Stimulated activated CD8-positive, alpha-beta memory T cell treated with anti-CD3 and anti-CD28 coated beads, Interleukin-4, amount 100 ng/mL, for 1 hour (primary cell): Measurements from ENCODE around the gene CHCHD3.

Source experiments
- DNase-seq, 2 donors: peaks; one replicate each; pipeline ENCODE4 v3.0.0-alpha.2; 2020; ENCODE audit warnings: low read depth in 2 of 2, low spot score in 1 of 2

Gene CHCHD3

DNA sequence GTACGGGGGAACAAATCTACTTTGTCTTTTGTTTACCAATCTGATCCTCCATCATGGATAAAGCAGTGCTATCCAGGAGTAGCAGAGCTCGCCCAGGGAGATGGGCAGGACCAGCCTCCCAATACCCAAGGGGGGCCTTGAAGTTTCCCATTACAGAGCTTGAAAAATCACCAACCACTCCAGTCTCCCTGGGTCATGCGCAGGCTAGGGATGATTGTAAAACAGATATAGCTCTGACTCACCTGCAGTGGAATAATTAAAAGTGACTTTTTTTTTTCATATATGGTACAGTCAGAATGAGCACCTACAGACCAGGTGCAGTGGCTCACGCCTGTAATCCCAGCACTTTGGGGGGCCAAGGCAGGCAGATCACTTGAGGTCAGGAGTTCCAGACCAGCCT lies 301.1 kb downstream of the CHCHD3 start:
- no peak for DNase-seq

DNA sequence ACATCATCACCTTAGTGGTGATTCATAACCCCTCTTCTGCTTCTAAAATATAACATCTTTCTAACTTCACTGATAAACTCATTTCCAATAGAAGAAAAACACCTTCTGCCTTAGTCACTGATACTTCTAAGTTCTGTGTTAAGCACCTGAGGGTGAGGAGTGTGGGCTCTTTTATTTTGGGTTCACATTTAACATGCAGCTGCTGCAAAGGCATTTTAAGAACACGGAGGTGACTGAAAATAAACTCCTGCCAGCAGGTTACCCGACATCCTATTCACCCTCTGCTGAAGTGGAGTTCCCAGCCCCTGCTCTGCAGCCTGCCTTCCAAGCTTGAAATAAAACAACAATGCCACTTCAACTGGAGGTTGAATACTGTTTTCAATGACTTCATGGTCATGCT lies 302.7 kb downstream of the CHCHD3 start:
- no peak for DNase-seq

DNA sequence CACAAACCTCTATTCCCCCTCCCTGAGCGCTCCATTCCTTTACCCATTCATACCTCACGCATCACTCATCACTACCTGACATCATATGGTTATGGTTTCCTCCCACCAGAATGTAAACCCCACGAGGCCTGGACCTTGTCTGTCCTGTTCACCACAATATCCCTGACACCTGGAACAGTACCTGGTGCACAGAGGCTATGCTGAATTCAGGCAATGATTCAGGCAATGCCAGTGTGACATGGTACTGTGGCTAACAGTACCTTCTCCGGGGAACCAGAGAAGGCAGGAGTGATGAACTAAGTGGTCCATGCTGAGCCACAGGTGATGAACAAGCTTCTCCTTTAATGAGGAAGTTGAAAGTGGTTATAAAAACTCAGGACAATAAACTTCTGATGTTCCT lies 303.1 kb downstream of the CHCHD3 start:
- no peak for DNase-seq

DNA sequence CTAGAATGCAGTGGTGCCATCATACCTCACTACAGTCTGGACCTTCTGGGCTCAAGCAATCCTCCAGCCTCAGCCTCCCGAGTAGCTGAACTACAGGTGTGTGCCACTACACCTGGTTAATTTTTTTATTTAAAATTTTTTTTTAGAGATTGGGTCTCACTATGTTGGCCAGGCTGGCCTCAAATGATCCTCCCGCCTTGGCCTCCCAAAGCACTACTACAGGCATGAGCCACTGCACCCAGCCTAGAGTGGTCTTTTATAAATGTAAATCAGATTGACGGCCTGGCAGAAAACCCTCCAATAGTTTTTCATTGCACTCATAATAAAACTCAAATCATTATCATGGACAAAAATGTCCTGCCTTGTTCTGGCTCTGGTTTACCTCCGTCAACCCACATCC lies 303.9 kb downstream of the CHCHD3 start:
- no peak for DNase-seq

DNA sequence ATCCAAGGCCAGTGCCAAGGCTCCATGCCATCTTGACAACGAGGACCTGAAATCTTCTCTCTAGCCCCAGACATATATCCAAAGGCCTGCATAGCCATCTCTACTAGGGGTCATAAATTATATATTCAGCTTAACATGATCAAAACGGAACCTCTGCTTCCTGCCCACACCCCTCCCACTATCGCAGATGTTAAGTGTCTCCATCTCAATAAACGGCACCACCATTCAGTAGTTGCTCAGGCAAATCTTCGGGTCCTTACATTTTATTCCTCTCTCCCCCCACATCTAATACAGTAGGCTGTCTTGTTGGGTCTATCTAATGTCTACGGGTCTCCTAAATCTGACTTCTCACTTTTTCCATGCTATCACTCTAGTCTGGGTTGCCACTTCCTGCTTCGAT lies 304.5 kb downstream of the CHCHD3 start:
- DNase-seq: no peak

DNA sequence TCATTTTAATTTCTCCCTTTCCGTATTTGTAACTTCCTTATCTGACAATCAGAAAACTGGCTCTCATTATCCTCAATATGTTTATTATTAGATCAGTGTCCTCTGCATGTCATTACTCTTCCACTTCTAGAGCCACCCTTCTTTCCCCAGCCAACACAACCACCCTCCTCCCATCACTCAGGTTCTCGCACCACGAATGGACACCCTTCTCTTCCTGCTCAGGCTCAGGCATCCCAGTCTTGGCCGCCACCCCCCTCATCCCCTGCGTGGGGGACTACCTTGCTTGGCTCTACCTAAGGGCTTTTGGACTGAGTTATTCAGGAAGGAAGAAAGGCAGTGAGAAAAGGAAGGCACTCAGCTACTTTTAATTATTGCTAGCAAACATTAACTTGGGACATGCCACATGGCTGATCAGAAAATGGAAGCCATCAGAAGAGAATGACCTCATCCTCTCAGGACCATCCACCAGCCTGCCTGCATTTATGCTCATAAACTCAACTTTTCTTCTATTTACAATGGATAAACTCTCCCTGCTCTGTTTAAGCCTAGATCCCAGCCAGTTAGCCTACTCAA lies 305.8 kb downstream of the CHCHD3 start:
- no peak for DNase-seq

DNA sequence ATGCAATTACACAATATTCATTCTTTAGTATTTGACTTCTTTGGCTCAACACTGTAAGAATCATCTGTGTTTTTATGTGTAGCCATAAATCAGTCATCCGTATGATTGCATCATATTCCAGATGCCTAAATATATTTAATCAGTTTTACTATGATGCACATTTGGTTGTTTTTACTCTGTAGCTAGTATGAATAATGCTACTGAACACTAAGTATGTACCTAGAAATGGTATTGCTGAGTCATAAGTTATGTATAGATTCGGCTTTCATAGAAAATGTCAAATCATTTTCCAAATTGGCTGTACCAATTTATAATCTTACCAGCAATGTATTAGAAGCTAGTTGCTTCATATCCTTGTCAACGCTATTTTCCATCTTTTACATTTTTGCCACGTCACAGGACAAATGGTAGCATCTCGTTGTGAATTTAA lies 308.3 kb downstream of the CHCHD3 start:
- DNase-seq: no peak

DNA sequence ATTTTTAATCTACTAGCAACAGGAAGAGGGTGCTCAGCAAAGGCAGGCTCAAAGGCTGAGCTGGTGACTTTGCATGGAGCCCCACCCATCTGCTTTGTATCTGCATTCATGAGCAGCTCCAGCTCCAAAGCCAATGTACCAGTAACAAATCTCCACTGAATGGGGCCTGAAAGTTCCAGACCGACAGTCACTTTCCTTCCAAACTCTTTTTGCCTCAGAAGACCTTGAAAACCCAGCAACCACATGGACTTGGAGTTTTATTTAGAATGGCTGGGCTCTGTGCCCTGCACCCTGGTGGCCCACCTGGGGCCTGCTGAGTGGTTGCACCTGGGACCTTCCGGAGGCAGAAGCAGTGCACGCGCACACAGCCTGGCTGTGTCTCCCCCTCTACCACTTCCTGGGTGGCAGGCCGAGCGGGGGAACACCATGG lies 310.6 kb downstream of the CHCHD3 start:
- DNase-seq: no peak

DNA sequence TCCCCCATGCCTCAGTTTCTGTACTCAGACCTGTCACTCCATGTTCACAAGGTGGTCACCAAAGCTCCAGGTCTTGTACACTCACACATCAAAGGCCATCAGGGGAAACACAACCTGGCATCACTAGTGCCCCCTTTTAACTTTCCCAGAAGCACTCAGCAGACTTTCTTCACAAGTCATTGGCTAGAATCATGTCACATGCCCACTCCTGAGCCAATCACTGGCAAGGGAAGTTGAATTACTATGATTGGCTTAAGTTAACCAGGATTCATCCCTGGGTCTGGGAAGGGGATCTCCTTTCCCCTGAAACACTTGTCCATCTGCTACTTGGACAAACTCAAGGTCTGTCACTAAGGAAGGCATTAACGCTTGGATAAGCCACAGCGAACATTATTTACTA lies 311.8 kb downstream of the CHCHD3 start:
- no peak for DNase-seq

DNA sequence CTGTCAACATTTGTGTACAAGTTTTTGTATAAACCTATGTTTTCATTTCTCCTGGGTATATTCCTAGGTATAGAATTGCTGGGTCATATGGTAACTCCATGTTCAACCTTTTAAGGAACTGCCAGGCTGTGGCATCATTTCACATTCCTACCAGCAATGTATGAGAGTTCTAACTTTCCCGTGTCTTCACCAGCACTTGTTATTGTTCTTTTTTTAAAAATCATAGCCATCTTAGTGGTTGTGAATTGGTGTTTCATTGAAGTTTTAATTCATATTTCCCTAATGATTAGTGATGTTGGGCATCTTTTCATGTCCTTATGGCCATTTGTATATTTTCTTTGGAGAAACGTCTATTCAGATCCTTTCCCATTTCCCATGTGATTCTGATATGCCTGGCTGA lies 312.6 kb downstream of the CHCHD3 start:
- DNase-seq: no peak

DNA sequence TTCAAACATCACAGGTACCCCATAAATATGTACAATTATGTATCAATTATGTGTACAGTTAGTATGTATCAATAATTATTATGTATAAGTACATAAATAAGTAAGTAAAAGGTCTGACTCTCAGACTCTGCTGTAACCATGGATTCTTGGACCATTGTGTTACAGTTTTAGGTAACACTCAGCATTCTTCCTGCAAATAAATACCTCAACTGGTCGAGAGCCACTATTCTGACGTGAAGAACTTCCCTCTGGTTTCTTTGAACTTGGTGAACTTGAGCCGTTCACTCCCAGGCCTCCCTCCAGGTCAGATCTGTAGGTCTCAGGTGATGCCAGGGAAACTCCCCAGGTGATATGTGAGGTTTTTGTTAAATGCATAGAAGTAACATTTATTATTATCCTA lies 313.8 kb downstream of the CHCHD3 start:
- DNase-seq: no peak

DNA sequence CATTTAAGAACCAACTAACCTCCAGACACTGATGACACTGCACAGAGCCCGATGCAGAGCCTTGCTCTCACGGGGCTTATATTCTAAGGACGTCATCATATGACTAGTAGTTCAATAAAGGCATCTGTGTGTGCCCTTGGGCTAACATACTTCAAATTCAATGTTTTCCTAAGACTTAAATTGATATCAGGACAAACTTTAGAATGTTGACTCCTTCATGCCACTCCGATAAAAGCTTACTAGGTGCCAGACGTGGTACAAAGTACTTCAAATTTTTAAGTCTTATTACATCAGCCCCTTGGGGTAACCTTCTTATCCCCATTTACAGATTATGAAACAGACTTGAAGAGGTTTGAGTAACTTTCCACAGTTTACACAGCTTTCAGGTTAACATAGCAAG lies 314.5 kb downstream of the CHCHD3 start:
- DNase-seq: no peak

DNA sequence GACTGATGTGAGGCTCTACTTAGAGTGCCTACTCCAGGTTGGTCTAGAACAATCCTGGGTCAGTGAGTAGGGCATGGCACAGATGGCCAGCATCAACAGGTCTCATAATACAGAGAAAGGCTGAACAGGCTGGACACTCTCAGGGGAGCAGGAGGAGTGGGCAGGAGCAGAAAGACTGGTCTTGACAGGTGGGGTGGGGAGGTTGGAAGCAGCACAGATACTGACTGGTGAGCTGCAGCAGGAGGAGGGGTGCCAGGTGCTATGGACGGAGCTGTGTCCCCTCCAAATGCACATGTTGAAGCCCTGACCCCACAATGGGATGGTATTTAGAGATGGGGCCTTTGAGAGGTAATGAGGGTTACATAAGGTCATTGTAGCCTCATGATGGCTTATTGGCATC lies 315.2 kb downstream of the CHCHD3 start:
- DNase-seq: no peak

DNA sequence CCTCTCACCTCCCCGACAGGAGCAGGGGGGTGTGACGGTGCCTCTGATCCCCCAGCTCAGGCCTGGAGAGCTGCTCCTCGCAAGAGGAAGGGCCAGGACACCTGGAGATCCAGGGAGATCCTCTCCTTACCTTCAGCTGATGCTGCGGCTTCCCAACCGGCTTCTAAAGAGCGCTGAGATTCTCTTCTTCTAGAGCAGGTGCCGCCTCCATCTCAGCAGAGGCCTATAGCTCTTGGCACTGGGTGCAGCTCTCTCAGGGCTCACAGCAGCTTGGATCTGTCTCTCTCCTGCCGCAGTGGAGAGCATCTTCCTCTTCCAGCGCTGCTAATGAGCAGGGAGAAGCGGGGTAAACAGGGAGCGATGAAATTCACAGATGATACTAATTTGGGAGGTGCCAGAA lies 316.0 kb downstream of the CHCHD3 start:
- no peak for DNase-seq

DNA sequence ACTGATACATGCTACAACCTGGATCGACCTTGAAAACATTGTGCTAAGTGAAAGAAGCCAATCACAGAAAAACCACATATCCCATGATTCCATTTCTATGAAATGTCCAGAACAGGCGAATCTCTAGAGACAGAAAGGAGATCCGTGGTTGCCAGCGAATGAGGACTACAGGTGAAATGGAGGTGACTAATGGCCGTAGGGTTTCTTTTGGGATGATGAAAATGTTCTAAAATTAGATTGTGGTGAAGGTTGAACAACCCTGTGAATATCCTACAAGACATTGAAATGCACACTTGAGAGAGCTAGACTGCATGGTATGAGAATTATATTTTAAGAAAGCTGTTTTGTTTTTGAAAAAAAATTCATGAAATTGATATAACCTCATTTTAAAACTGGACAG lies 317.1 kb downstream of the CHCHD3 start:
- no peak for DNase-seq

DNA sequence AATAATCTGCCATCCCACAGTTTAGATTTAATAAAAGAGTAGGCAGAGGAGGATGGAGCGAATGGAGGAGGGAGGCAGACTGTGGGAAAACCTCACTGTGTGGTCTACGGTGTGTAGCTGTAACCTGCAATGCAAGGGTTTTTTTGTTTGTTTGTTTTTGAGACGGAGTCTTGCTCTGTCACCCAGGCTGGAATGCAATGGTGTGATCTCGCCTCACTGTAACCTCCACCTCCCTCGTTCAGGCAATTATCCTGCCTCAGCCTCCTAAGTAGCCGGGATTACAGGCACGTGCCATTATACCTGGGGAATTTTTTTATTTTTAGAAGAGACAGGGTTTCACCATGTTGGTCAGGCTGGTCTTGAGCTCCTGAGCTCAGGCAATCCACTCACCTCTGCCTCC lies 321.0 kb downstream of the CHCHD3 start:
- DNase-seq: no peak

DNA sequence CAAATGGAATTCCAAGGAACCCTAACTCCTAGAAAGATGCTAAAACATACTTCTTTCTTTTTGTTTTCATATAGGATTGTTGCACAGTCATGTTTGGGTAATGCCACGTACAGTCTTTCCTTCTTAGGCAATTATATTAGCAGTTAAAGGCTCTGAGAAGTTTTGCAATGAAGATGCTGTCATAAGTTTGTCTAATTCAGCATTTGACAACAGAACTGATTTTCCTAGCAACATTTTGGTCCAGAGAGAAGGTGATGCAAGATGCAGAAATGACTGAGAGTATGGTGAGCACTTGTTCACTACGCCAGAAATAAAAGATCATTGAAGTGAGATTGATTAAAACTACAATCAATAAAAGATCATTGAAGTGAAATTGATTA lies 321.7 kb downstream of the CHCHD3 start:
- DNase-seq: no peak

DNA sequence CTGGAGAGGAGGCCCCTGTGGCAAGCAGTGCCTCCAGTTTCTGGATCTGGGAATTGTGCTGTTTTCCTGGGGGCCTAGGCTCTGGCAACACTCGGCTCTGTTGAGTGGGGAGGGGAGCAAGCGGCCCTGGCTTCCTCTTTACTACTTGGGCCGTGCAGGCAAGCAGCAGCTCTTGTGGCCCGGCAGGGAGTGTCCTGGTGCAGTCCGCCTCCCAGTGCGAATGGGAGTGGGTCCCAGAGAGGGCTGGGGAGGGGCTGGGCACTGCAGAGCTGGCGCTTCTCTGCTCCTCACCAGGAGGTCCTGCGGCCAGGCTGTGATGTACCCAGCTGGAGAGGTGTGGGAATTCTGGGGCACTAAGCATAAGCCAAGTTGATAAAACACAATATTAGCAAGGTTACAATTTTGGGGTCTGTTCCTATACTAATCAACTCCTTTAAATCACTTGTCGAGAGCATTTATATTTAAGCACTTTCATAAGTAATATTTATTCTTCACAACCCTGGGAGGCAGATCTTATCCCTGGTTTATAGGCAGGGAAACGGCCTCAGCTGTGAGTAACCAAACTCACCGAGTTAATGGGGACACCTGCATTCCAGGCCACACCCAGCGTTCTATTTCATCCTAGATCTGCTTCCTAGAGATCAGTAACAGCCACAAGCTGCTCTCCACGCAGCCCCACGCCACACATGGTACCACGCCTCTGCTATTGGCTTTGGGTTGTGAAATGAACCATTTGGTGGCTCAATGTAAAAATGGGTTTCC lies 322.2 kb downstream of the CHCHD3 start:
- no peak for DNase-seq

DNA sequence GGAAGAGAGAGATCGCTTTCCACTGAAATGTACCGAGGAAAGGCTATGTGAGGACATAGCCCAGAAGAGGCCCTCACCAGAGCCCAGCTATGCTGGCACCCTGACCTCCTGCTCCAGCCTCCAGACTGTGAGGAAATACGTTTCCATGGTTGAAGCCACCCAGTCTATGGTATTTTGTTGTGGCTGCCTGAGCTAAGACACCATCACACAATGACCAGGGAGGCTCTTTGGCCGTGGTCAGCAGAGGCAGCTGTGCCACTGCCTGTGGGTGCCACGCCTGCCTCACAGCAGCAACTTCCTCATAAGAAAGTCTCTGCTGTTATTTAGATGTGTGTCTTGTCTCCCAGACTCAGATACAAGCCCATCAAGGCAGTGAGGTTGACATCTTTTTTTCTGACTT lies 322.9 kb downstream of the CHCHD3 start:
- no peak for DNase-seq

DNA sequence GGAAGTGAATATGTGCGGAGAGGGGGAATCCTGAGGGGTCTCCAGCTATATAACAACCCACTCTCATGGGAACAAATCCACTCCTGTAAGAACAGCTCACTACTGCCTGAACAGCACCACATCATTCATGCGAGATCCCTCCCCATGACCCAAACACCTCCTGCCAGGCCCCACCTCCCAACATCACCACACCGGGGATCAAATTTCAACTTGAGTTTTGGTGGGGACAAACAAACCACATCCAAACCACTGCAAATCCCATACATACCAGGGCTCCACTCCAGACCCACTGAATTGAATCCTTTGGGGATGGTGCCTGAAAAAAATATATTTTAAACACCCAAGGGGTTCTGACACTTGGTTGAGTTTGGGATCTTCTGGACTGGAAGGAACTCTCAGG lies 324.1 kb downstream of the CHCHD3 start:
- no peak for DNase-seq

DNA sequence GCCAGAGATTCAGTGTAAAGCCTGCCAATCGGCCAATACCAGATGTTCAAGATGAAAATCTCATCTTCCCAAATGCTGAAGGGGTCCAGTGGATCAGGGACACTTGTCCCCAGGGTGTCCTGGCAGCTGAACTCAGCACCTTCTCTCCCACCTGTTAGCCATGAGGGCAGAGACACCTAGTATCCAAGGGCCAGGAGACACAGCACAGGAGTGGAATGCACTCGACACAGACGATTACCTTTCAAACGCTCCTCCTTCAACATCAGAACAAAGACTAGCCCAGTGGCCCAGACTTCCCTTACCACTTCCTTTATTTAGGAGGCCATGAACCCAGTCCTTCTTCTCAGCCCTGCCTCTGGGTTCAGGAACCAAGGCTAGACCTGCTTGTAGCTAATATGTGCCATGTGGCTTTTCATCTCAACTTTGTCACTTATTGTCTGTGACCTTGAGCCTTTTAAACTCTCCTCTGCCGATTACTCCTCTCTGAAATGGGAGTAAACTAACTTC lies 325.4 kb downstream of the CHCHD3 start:
- no peak for DNase-seq

DNA sequence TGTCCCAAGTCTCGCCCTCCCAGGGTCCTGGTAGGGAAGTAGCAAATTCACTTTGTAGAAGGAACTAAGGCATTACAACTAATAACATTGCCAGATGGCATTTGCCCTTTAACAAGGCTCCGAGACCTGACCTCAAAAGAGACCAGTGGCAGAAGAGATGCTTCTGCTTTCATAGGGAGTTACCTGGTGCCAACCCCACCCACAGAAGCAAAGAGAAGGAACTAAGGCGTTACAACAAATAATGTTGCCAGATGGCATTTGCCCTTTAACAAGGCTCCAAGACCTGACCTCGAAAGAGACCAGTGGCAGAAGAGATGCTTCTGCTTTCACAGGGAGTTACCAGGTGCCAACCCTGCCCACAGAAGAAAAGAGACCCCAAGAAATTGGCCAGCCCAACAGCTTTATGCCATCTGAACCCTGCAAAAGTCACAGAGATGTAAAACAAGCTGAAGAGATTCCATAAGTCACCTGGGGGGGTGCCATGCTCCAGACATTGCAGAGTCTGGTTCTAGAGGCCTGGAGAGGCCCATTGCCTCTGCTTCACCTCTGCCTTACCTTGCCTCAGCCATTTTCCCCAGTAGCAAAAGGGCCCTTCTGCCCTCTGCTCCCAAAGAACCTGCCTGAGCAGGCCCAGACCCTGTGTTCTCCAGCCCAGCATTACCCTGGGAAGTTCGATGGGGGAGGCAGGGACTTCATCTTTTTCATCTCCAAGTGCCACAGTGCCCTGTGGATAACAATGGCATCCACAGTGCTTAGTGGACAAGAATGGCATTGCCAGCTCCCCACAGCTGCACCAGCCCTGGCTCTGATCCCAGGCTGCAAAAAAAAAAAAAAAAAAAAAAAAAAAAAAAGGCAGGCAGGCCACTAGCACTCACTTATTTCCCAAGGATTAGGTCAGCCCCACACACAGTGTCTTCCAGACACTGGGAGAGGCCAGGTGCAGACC lies 326.1 kb downstream of the CHCHD3 start:
- no peak for DNase-seq
